ENCODE measurements around the gene WDHD1. TPM values are rescaled to one million over a fixed set of nuclear protein-coding genes. Genes with fewer than 3 reads are reported as not detected.
"Not testable (repeated sequence)": the region's sequence is repeated elsewhere in the genome, so short reads cannot be mapped to it uniquely, and the experiment has no call there.

WDHD1 gene
- total and polyA plus RNA-seq, 2 of the 8 experiments (the other 6 are each of a cell fraction or from before 2014, with no cell fraction given) = 17.8 to 87.9 TPM

DNA sequence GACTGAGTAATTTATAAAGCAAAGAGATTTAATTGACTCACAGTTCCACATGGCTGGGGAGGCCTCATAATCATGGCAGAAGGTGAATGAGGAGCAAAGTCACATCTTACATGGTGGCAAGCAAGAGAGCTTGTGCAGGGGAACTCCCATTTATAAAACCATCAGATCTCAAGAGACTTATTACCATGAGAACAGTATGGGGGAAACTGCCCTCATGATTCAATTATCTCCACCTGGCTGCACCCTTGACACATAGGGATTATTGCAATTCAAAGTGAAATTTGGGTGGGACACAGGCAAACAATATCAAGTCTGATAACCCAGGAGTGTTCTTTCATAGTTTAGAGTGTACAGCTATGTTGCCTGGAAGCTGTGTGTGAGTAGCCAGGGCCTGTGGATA, 11.1 kb upstream of the WDHD1 start:
- not testable (repeated sequence) for H3K4me3 ChIP-seq (ENCODE audit: extremely low read depth in 1 of 4, insufficient read depth in 2 of 4, low read depth in 3 of 4, low read length in 4 of 4); H2BK12ac ChIP-seq (ENCODE audit: low read depth, low read length); H3K9ac ChIP-seq (replicated peaks in 1 of 4; ENCODE audit: extremely low read depth in 1 of 4, low read depth in 3 of 4, low read length in 3 of 4); H3K23ac ChIP-seq (ENCODE audit: insufficient read length); DNase-seq (ENCODE audit: low read depth in 1 of 2, low spot score in 2 of 2); H2AK5ac ChIP-seq (ENCODE audit: low read depth, low read length); H3K56ac ChIP-seq (replicated peaks; ENCODE audit: insufficient read length, low read depth, low read length); H3K4me2 ChIP-seq (ENCODE audit: insufficient read depth in 1 of 2, low read depth in 2 of 2, low read length in 2 of 2); FAIRE-seq; H2BK5ac ChIP-seq (ENCODE audit: low read depth, low read length); H2AFZ ChIP-seq (ENCODE audit: low read length); H3K23me2 ChIP-seq (ENCODE audit: low read depth, low read length); H2BK15ac ChIP-seq (ENCODE audit: low read length); H3K14ac ChIP-seq (ENCODE audit: insufficient read length); H4K5ac ChIP-seq (ENCODE audit: insufficient read length, low read depth, low read length); H3K27me3 ChIP-seq (replicated peaks in 1 of 4; ENCODE audit: control insufficient read depth in 3 of 4, extremely low read depth in 1 of 4, insufficient read depth in 3 of 4, low read length in 3 of 4); H4K20me1 ChIP-seq (replicated peaks in 1 of 2; ENCODE audit: control insufficient read depth in 1 of 2, insufficient read depth in 2 of 2, low read length in 2 of 2); H3K9me3 ChIP-seq (ENCODE audit: insufficient read depth in 2 of 2, low read depth in 1 of 2, low read length in 1 of 2); H4K8ac ChIP-seq (ENCODE audit: extremely low read depth, insufficient read depth, low read length); H2BK20ac ChIP-seq (ENCODE audit: low read length); H2BK120ac ChIP-seq (replicated peaks; ENCODE audit: low read depth, low read length); H3K4me1 ChIP-seq (replicated peaks in 1 of 4; ENCODE audit: control insufficient read depth in 3 of 4, insufficient read depth in 4 of 4, low read length in 3 of 4); H3K18ac ChIP-seq (ENCODE audit: extremely low read depth, low read length); H3K4ac ChIP-seq (replicated peaks; ENCODE audit: insufficient read length, low read depth, low read length); H3K79me1 ChIP-seq (ENCODE audit: low read depth, low read length); H3K79me2 ChIP-seq (ENCODE audit: control insufficient read depth in 1 of 2, insufficient read depth in 2 of 2, low read length in 2 of 2); H4K91ac ChIP-seq (replicated peaks; ENCODE audit: insufficient read length, low read length); H3K27ac ChIP-seq (ENCODE audit: low read depth, low read length)
- CTCF ChIA-PET (ENCODE audit: partially characterized antibody) = interaction anchor here (1.2 to 1.4 kb wide), 2 partner anchors 13 to 28 kb away, joined by 3 to 8 read pairs; partner anchors contain the start of gene MAPK1IP1L
- H3K36me3 ChIP-seq (ENCODE audit: control insufficient read depth in 2 of 4, insufficient read depth in 4 of 4, low read length in 3 of 4) = peaks cover 0 to 28% (median 6%) of the 10 kb centered on the region in 4 experiments; a peak in 6 of 8 replicates
- POLR2A ChIA-PET (ENCODE audit: partially characterized antibody) = interaction anchor here (1.6 to 5.0 kb wide), 3 partner anchors 11 to 23 kb away, joined by 3 to 23 read pairs (median 9); partner anchors contain the start of genes MAPK1IP1L, SOCS4 and WDHD1

Data from H1 (cell line).